ENCODE measurements around the gene DNASE1. TPM values are rescaled to one million over a fixed set of nuclear protein-coding genes. Genes with fewer than 3 reads are reported as not detected.

The DNASE1 gene
- total RNA-seq, 6 donors from 2014 or later = 6.4 to 34.6 (median 18.7) TPM

- H3K4me3 ChIP-seq = no peak overlapping the region
- H3K36me3 ChIP-seq = peaks cover 0 to 78% (median 26%) of the 10 kb centered on the region in 4 donors
- no peak for ATAC-seq (ENCODE audit: low FRiP score in 2 of 2)
- no peaks in the 10 kb centered on the region for H3K27me3 ChIP-seq
- H3K9me3 ChIP-seq = no peaks in the 10 kb centered on the region
- no peak for DNase-seq
- no peak overlapping the region for H3K27ac ChIP-seq
- TF ChIP-seq CTCF (IDR thresholded peaks at IDR 0.05) = no peak
- TF ChIP-seq EP300 (IDR thresholded peaks at IDR 0.05) = no peak
- TF ChIP-seq POLR2AphosphoS5 (IDR thresholded peaks at IDR 0.05) = no peak
- TF ChIP-seq POLR2A (IDR thresholded peaks at IDR 0.05) = no peak
- WGBS, 2 donors = 75 to 92% methylated on average over 3 of the region's 3 CpGs
- H3K4me1 ChIP-seq = peaks cover 0 to 10% (median 5%) of the 10 kb centered on the region in 4 donors
Observed at GRCh38 chr16:3681206-3681605, 26.7 kb downstream of the DNASE1 start.

GRCh38 chr16:3687021-3687420 lies 32.5 kb downstream of the DNASE1 start:
- H3K36me3 ChIP-seq = peaks cover 0 to 61% (median 13%) of the 10 kb centered on the region in 4 donors
- no peaks in the 10 kb centered on the region for H3K9me3 ChIP-seq
- H3K27ac ChIP-seq = no peak overlapping the region
- 84 to 92% methylated on average over 7 of the region's 7 CpGs for WGBS, 2 donors
- H3K4me1 ChIP-seq = peaks cover 6 to 19% (median 7%) of the 10 kb centered on the region in 4 donors
- H3K27me3 ChIP-seq = no peaks in the 10 kb centered on the region
- ATAC-seq (ENCODE audit: low FRiP score in 2 of 2) = no peak
- DNase-seq = no peak
- no peak overlapping the region for H3K4me3 ChIP-seq
- no peak for TF ChIP-seq POLR2A (IDR thresholded peaks at IDR 0.05)
- TF ChIP-seq POLR2AphosphoS5 (IDR thresholded peaks at IDR 0.05) = no peak
- no peak for TF ChIP-seq CTCF (IDR thresholded peaks at IDR 0.05)
- no peak for TF ChIP-seq EP300 (IDR thresholded peaks at IDR 0.05)

GRCh38 chr16:3687792-3688191 lies 33.3 kb downstream of the DNASE1 start:
- ATAC-seq (ENCODE audit: low FRiP score in 2 of 2) (no peak), DNase-seq (no peak)
- no peaks in the 10 kb centered on the region for H3K9me3 ChIP-seq
- H3K4me1 ChIP-seq = peaks cover 6 to 19% (median 7%) of the 10 kb centered on the region in 4 donors
- peaks cover 0 to 55% (median 13%) of the 10 kb centered on the region in 4 donors for H3K36me3 ChIP-seq
- TF ChIP-seq POLR2A (IDR thresholded peaks at IDR 0.05) = no peak
- no peak for TF ChIP-seq EP300 (IDR thresholded peaks at IDR 0.05)
- TF ChIP-seq CTCF (IDR thresholded peaks at IDR 0.05) = no peak
- no peak for TF ChIP-seq POLR2AphosphoS5 (IDR thresholded peaks at IDR 0.05)
- WGBS, 2 donors = 90 to 95% methylated on average over 9 of the region's 9 CpGs
- no peak overlapping the region for H3K4me3 ChIP-seq
- no peak overlapping the region for H3K27ac ChIP-seq
- H3K27me3 ChIP-seq = no peaks in the 10 kb centered on the region

GRCh38 chr16:3689731-3690130 lies 35.2 kb downstream of the DNASE1 start:
- Histone ChIP-seq H3K4me1 (peaks cover 6 to 19% (median 7%) of the 10 kb centered on the region in 4 donors), H3K9me3 (no peaks in the 10 kb centered on the region), H3K27me3 (no peaks in the 10 kb centered on the region), H3K27ac (no peak overlapping the region), H3K36me3 (peaks cover 0 to 40% (median 13%) of the 10 kb centered on the region in 4 donors), H3K4me3 (no peak overlapping the region)
- DNase-seq (no peak), ATAC-seq (ENCODE audit: low FRiP score in 2 of 2) (no peak)
- WGBS, 2 donors = 95 to 96% methylated on average over 7 of the region's 7 CpGs
- no peak for TF ChIP-seq POLR2AphosphoS5 (IDR thresholded peaks at IDR 0.05)
- no peak for TF ChIP-seq EP300 (IDR thresholded peaks at IDR 0.05)
- TF ChIP-seq CTCF (IDR thresholded peaks at IDR 0.05) = no peak
- no peak for TF ChIP-seq POLR2A (IDR thresholded peaks at IDR 0.05)

GRCh38 chr16:3690470-3690928 lies 36.0 kb downstream of the DNASE1 start:
- peak; percentile 90 to 92 for DNase-seq
- Histone ChIP-seq H3K27ac (peak overlapping the region in 1 of 4 donors; percentile 67), H3K4me1 (peaks cover 6 to 19% (median 7%) of the 10 kb centered on the region in 4 donors), H3K27me3 (no peaks in the 10 kb centered on the region), H3K36me3 (peaks cover 0 to 32% (median 10%) of the 10 kb centered on the region in 4 donors), H3K4me3 (peak overlapping the region in 3 of 4 donors; percentile 20 to 41 (median 40)), H3K9me3 (no peaks in the 10 kb centered on the region)
- TF ChIP-seq EP300 (IDR thresholded peaks at IDR 0.05) = no peak
- TF ChIP-seq CTCF (IDR thresholded peaks at IDR 0.05) = peak; percentile 90 to 95 (median 94)
- peak; percentile 48 to 59 for TF ChIP-seq POLR2AphosphoS5 (IDR thresholded peaks at IDR 0.05)
- TF ChIP-seq POLR2A (IDR thresholded peaks at IDR 0.05) = no peak
- peak; percentile 94 to 97 for ATAC-seq (ENCODE audit: low FRiP score in 2 of 2)
- 28 to 31% methylated on average over 13 to 17 of the region's 18 CpGs for WGBS, 2 donors

Data from upper lobe of left lung (tissue), 6 donors.